AG08396 (cell line): ENCODE measurements around the gene POLR2F.

Experiments
- DNase-seq: peaks from one replicate; pipeline ENCODE4 v3.0.0; 2012; ENCODE audit warnings: low spot score, mixed read lengths

Gene POLR2F

DNA sequence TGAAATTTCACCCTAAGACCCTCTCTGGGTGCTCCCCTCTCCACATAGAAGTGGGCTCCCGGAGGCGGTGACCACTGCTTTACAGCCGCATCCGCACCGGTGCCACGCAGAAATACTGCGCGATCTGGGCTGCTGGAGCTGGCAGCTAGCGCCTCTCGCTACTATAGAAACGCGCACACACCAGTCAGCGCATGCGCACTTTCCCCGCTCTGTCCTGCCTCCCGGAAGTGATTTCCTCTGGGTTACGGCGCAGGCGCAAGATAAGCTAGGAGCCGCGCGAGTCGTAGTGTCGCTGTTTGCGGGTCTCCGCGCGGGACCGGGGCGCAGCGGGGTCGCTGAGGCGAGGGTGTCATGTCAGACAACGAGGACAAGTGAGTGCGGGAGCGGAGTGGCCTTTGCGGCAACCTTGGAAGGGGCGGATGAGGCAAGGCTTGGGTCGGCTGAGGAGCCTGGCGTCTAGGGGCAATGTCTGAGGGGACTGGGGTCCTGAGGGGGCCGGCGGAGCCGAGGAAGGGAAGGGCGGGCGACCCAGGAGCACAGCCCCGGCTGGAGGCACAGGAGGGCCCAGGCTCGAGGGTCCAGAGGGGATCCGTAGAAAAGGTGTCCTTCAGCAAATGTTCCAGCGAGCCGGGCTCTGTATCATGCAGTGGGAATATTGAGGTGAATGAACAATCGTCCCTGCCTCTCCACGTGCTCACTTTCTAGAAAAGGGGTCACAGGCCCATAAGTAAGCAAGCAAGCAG, at the start of gene POLR2F, which contains the start of gene C22orf23:
Gene POLR2F (plus strand): TSS at position 263 of the 743 bp plus-strand sequence. CDS start 89 bp downstream, at position 352.
Gene C22orf23 (minus strand): TSS at position 165 of the 743 bp plus-strand sequence. CDS start 452 bp downstream, outside the sequence.
- peak; percentile 99 for DNase-seq

- peak; percentile 94 for DNase-seq
Observed at GRCh38 chr22:37904572-37905533, 48.6 kb upstream of the POLR2F start.

DNA sequence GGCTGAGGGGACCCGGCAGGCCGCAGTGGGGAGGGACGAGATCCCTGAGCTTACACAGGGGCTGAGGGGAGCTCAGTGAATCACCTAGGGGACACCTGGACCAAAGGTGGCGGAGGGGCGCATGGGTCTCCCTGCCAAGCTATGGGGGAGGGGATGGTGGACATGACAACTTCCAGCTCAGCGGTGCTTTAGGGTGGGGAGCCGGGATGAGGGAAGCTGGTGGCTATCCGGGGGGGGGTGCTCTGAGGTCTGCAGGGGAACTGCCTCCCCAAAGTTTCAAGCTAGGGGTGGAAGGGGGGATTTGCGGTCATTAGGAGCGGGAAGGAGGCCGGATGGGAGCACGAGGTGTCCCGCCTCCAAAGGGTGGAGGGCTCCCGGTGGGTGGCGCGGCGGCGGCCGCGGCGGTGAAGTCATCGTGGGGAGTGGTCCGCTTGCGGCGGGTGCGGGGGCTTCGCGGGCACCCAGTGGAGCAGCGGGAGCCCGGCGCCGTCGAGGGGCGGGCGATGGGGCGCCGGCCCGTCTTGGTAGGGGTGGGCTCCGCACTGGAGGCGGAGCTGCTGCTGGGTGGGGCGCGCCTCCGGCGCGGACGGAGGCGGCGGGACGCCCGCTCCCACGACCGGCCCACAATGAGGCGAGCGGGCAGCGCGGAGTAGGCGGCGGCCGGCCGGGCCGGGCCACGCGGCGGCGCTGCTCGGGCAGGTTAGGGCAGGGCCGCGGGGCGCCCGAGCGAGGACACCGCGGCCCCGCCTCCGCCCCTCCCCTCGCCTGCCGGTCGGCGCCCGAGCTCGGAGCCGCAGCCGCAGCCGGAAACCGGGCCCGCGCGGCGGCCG, 47.8 kb upstream of the POLR2F start, which contains the start of gene MICALL1:
Gene MICALL1 (plus strand): TSS at position 764 of the 830 bp plus-strand sequence. CDS start 126 bp downstream, outside the sequence.
- peak; percentile 92 for DNase-seq

DNA sequence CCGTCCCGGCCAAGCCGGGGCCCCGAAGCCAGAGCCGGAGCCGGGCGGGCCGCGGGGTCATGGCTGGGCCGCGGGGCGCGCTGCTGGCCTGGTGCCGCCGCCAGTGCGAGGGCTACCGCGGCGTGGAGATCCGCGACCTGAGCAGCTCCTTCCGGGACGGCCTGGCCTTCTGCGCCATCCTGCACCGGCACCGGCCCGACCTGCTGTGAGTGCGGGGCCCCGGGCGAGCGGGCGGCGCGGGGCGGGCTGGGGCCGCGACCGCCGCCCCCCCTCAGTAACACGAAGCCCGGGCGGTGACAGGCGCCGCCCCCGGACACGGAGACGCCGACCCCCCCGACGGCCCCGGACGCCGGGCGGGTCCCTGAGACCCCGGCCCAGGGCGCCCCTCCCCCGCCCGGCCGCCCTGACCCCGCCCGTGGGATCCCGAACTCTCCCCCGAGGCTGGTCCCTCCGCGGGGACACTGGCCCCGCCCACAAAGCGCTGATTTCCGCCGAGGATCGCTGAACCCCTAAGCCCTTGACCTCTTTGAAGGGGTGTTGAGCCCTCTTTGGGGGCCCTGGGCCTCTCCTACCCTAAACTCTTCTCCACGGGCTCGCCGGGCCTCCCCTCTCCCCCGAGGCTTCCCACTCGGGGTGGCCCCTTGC, 47.0 kb upstream of the POLR2F start:
- no peak for DNase-seq

GRCh38 chr22:37907036-37907954, 46.2 kb upstream of the POLR2F start:
- DNase-seq, result no peak

GRCh38 chr22:37909766-37910165, 43.7 kb upstream of the POLR2F start:
- DNase-seq, result no peak

DNA sequence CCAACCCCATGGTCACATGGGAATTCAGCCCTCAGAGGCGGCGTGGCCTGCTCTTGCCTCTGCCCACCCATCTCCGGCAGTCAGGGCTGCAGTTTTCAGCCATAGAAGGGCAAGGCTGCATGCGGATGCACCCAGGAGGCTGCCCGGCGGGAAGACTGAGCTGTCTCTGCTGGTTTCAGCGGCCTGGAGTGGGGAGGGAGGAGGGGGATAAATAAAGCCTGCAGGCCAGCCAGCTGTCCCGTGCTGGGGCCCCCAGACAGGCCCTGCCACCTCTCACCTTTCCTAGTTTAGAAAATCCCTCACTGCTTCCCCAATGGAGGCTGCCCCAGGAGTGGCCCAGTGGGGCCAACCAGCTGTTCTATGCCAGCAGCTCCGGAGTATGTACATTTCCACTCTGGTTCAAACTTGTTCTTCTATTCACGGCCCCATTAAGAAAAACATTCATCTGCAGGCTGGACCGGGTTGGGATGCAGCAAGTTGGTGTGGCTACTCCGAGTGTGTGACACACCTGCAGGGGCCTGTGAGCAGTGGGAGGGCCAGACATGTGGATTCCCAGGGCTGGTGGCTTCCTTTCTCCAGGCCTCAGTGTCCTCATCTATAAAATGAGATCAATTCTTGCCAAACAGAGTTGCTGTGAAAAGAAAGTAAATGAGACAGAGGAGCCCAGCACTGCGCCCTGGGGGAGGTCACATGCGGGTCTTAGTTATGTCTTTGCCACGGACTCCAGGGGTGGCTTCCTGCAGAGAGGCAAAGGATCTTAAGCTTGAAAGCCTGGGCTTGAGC, 42.4 kb upstream of the POLR2F start:
- DNase-seq, result no peak

- DNase-seq, result no peak
Observed at GRCh38 chr22:37911697-37912096, 41.8 kb upstream of the POLR2F start.

- no peak for DNase-seq
Observed at GRCh38 chr22:37912171-37912570, 41.3 kb upstream of the POLR2F start.

DNA sequence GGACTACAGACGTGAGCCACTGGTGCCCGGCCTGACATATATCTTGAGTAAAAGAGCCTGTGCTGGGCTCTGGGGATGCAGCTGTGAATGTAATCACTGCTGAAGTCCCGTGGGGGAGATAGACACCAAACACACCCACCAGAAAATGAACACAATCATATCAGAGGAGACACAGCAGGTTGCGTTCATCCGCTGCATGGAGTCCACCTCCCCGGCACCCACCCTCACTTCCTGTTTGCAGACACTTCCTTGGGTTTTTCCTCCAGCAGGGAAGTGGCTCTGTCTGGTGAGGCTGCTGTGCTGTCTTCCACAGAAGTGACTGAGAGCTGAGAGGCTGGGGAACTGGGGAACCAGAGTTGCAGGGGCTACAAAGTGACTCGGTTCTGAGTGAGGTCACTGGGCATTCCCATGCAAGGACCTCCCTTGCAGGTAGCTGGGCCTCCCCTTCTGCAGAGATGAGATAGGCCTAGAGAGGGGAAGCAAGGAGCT, 40.2 kb upstream of the POLR2F start:
- no peak for DNase-seq

DNA sequence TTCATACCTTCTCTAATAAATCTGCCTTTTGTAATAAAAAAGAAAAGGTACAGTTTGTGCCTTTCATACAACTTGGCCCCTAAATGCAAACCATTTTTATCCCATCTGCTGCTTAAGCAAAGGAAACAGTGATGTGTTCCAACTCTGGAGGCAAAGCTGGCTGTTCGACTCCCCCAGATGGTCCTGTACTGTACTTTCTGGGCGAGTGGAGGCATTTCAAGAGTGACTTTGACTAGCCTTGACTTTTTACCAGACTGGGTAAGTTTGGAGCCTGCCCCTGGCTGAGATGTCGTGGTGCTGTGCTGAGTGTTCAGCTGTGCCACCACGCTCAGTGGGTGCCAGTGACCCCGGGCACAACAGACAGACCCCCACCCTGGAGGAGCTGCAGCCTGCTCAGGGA, 37.2 kb upstream of the POLR2F start:
- no peak for DNase-seq

DNA sequence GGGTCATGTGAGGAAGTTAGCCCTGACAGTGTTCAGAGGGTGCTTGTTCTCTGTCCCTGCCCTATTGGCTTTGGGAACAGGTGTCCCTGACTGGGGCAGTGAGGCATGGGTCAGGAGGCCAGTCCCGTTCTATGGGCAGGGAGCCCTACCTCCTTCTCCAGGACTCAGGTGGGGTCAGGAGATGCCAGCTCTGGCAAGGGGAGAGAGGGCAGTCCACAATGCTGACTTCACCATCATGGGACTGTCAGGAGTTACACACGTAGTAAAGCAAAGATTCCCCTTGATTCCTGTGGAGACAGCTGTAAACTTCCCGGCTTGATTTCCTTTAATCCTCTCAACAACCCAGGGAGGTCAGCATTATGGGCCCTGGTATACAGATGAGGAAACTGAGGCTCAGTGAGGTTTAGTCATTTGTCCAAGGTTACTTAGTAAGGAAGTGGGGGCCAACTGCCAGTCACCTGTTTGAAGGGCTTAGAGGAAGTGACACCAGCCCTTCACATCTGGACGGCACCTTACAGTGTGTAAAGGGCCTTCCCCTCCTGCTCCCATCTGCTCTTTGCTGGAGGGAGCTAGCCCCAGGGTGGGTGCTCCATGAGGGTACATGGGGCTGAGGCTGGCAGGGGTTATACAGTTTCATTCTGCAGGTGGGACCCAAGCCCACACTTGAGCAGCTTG, 35.5 kb upstream of the POLR2F start:
- DNase-seq, result no peak

GRCh38 chr22:37918580-37919270, 34.8 kb upstream of the POLR2F start:
- no peak for DNase-seq

DNA sequence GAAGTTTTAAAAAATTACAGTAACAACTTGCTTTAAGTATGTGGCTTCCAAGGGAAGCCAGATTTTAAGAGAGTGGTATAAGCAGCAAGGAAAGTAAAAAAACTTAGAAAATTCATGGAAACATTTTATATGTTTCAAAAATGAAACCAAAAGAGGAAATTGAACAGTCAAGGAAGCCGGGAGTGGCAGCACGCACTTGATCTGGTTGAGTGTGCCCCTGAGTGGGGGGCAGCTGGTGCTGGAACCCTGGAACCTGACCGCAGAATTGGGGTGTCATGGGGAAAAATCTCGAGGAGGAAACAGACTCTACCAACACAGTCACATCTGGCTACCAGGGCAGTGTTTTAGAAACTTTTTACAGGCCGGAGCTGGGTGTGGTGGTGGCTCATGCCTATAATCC, 33.4 kb upstream of the POLR2F start:
- no peak for DNase-seq

GRCh38 chr22:37922191-37922590, 31.3 kb upstream of the POLR2F start:
- DNase-seq, result no peak

- DNase-seq, result no peak
Observed at GRCh38 chr22:37923927-37924326, 29.6 kb upstream of the POLR2F start.

DNA sequence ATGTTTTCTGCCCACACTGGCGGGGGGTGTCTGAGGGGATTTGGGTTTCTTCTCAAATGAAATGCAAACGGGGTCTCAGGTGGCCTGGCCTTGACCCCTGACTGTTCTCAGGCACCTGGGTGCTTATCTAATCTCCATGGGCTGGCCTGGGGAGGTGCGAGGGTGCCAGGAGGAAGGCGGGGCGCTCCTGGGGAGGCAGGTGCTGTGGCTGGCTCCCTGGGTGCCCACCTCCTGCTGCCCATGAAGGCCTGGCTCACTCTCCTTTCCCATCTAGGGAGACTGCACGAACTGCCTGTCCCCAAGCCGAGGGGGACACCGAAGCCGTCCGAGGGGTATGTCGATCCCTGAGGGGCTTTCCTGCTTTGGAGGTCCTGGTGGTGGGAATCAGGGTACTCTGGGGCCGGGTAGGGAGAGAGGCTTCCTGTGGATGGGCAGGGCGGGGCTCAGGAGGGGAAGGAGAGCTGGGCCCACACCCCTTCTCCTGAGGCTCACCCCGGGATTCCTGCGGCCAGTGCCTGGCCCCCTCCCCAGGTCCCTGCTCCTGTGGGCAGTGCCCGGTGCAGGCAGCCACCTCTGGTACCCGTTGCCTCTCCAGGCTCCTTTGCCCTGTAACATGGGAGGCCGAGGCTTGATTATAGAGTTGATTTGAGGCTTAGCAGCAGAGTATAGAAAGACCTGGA, 29.0 kb upstream of the POLR2F start:
- DNase-seq, result no peak
